ENCODE data around the gene MAP3K21.

MAP3K21 gene

GRCh38 chr1:233355841-233356704, 28.5 kb downstream of the MAP3K21 start:
- TF ChIP-seq CTCF (IDR thresholded peaks at IDR 0.05; ENCODE audit: low read depth, low read length) = no peak
- H3K4me3 ChIP-seq (replicated peaks in 1 of 2; ENCODE audit: low read depth in 2 of 2, low read length in 2 of 2) = no peak overlapping the region
- no peak for DNase-seq (ENCODE audit: low read depth in 2 of 2)

DNA sequence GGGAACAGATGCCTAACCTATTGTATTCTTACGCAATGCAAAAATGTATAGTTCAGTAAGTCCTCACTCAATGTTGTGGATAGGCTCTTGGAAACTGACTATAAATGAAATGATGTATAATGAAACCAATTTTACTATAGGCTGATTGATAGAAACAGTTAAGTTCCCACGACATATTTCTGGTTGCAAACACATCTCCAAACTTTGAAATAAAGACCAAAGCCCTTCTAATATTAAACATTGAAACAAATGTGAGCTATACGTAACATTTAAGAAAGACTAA, 29.1 kb downstream of the MAP3K21 start:
- no peak overlapping the region for H3K4me3 ChIP-seq (replicated peaks in 1 of 2; ENCODE audit: low read depth in 2 of 2, low read length in 2 of 2)
- DNase-seq (ENCODE audit: low read depth in 2 of 2) = no peak
- no peak for TF ChIP-seq CTCF (IDR thresholded peaks at IDR 0.05; ENCODE audit: low read depth, low read length)

DNA sequence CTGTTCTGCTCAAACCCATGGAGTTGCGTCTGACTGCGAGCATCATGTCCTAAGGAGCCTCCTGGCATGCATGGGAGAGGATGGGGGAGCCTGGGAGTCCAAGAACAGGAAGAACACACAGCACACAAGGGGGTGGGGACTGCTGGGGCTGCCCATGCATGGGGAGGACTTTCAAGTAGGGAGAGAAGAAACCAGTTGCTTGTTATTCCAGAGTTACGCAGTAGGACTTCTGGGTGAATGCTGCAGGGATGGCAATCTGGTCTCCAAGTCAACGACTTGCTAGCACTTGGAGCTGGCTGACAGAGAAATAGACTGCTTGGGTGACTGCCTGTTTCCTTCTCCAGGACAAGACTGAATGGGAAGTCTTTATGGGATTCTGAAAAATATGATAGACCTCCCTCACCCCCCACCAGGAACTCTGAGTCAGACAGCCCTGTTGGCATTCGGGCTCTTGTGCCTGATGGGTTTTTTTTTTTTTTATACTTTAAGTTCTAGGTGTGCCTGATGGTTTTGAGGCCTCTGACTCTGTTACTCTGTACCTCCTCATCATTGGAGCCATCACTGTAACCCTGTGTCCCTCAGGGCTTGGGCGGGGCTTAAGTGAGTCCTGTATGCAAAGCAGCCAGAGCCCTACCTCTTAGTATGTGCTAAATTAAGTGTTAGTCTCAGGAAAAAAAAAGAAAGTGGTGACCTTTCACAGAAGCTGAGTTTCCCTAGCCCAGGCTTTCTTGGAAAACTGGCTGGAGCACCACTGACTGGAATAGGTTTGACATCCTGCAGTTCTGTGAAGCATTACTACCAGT, 30.3 kb downstream of the MAP3K21 start:
- DNase-seq (ENCODE audit: low read depth in 2 of 2) = no peak
- H3K4me3 ChIP-seq (replicated peaks in 1 of 2; ENCODE audit: low read depth in 2 of 2, low read length in 2 of 2) = no peak overlapping the region
- no peak for TF ChIP-seq CTCF (IDR thresholded peaks at IDR 0.05; ENCODE audit: low read depth, low read length)

GRCh38 chr1:233359431-233359830, 31.9 kb downstream of the MAP3K21 start:
- DNase-seq (ENCODE audit: low read depth in 2 of 2) = no peak
- no peak for TF ChIP-seq CTCF (IDR thresholded peaks at IDR 0.05; ENCODE audit: low read depth, low read length)
- H3K4me3 ChIP-seq (replicated peaks in 1 of 2; ENCODE audit: low read depth in 2 of 2, low read length in 2 of 2) = no peak overlapping the region

GRCh38 chr1:233359905-233360304, 32.4 kb downstream of the MAP3K21 start:
- TF ChIP-seq CTCF (IDR thresholded peaks at IDR 0.05; ENCODE audit: low read depth, low read length) = no peak
- no peak for DNase-seq (ENCODE audit: low read depth in 2 of 2)
- H3K4me3 ChIP-seq (replicated peaks in 1 of 2; ENCODE audit: low read depth in 2 of 2, low read length in 2 of 2) = no peak overlapping the region

GRCh38 chr1:233360525-233361102, 33.1 kb downstream of the MAP3K21 start:
- no peak for DNase-seq (ENCODE audit: low read depth in 2 of 2)
- TF ChIP-seq CTCF (IDR thresholded peaks at IDR 0.05; ENCODE audit: low read depth, low read length) = no peak
- H3K4me3 ChIP-seq (replicated peaks in 1 of 2; ENCODE audit: low read depth in 2 of 2, low read length in 2 of 2) = no peak overlapping the region
